ENCODE results near the gene BTNL9. TPM values are rescaled to one million over a fixed set of nuclear protein-coding genes. Genes with fewer than 3 reads are reported as not detected.
"Not testable (repeated sequence)": the region's sequence is repeated elsewhere in the genome, so short reads cannot be mapped to it uniquely, and the experiment has no call there.

BTNL9 gene
- 10 to 100 TPM in 8 of 12 donors, 1 to 10 TPM in 3, not detected in 1; 6.2 to 20.8 (median 13.6) TPM for polyA plus RNA-seq (ENCODE audit: insufficient read length in 12 of 12)
- long read RNA-seq, donor 1 = 0 reads
- long read RNA-seq, donor 2 = 0 reads
- long read RNA-seq, donor 3 = 0 reads
- long read RNA-seq, donor 4, partial matches to known transcripts = 0 of 1 reads
- long read RNA-seq, donor 4, other reads (novel, unspliced or antisense) = 0 of 1 reads
- long read RNA-seq, donor 5 = 0 reads
- long read RNA-seq, donor 6 = 0 reads
- long read RNA-seq, donor 7, partial matches to known transcripts = 0 of 1 reads
- long read RNA-seq, donor 7, other reads (novel, unspliced or antisense) = 0 of 1 reads
- long read RNA-seq, donor 8, partial matches to known transcripts = 0 of 2 reads
- long read RNA-seq, donor 8, other reads (novel, unspliced or antisense) = 0 of 2 reads
- long read RNA-seq, donor 9 = 0 reads
- long read RNA-seq, donor 10, partial matches to known transcripts = 0 of 1 reads
- long read RNA-seq, donor 10, other reads (novel, unspliced or antisense) = 0 of 1 reads
- long read RNA-seq, donor 11 = 0 reads

GRCh38 chr5:181039931-181040630 lies at the start of gene BTNL9:
BTNL9 (plus strand) TSS chr5:181040266; CDS start chr5:181045490, 5,224 bp downstream.
- DNase-seq = no peak

GRCh38 chr5:180990882-180991242 lies 49.2 kb upstream of the BTNL9 start:
- DNase-seq = no peak

GRCh38 chr5:181001947-181002346 lies 38.1 kb upstream of the BTNL9 start:
- no peak for DNase-seq

- no peak for DNase-seq
These were observed 34.3 kb upstream of the BTNL9 start for GRCh38 chr5:181005791-181006190.

GRCh38 chr5:181008136-181008535 lies 31.9 kb upstream of the BTNL9 start:
- DNase-seq = no peak

- not testable (repeated sequence) for DNase-seq
These were observed 30.0 kb upstream of the BTNL9 start for GRCh38 chr5:181010018-181010417.

- DNase-seq = not testable (repeated sequence)
These were observed 25.4 kb upstream of the BTNL9 start for GRCh38 chr5:181014654-181015053.

GRCh38 chr5:181017448-181017847 lies 22.6 kb upstream of the BTNL9 start:
- DNase-seq = not testable (repeated sequence)

- no peak for DNase-seq
These were observed 19.4 kb upstream of the BTNL9 start for GRCh38 chr5:181020688-181021087.

GRCh38 chr5:181024245-181025064 lies 15.6 kb upstream of the BTNL9 start:
- DNase-seq = no peak

- DNase-seq = no peak
These were observed 12.5 kb upstream of the BTNL9 start for GRCh38 chr5:181027452-181028031.

GRCh38 chr5:181028032-181028819 lies 11.8 kb upstream of the BTNL9 start:
- DNase-seq = no peak

- no peak for DNase-seq
These were observed 8.3 kb upstream of the BTNL9 start for GRCh38 chr5:181031716-181032115.

GRCh38 chr5:181035991-181036815 lies 3.9 kb upstream of the BTNL9 start:
- DNase-seq = no peak

GRCh38 chr5:181036816-181037364 lies 3.2 kb upstream of the BTNL9 start:
- DNase-seq = no peak

GRCh38 chr5:181037365-181037861 lies 2.7 kb upstream of the BTNL9 start:
- no peak for DNase-seq

- no peak for DNase-seq
These were observed 595 bp upstream of the BTNL9 start for GRCh38 chr5:181039471-181039870.

- no peak for DNase-seq
These were observed 522 bp downstream of the BTNL9 start for GRCh38 chr5:181040631-181040945.

GRCh38 chr5:181041043-181041442 lies 977 bp downstream of the BTNL9 start:
- DNase-seq = no peak
